PC-3 (cell line): ENCODE data around the gene TMEM256.

ENCODE experiments used
- EZH2 ChIP-seq: fragments of 300-600 bp; sonication (generic); IDR thresholded peaks from one replicate; pipeline ENCODE4 v1.6.1; 2017; ENCODE audit warnings: antibody characterized with exemption, mild to moderate bottlenecking, low read length; ENCODE audit not compliant: unreplicated experiment
- TF ChIP-seq, protein P1 (sequence below): fragments of 300-600 bp; sonication (generic); conservative IDR thresholded peaks from 2 replicates; pipeline ENCODE4 v1.5.1; 2017; ENCODE audit warnings: antibody characterized with exemption, low read depth, mild to moderate bottlenecking, low read length

DNA sequence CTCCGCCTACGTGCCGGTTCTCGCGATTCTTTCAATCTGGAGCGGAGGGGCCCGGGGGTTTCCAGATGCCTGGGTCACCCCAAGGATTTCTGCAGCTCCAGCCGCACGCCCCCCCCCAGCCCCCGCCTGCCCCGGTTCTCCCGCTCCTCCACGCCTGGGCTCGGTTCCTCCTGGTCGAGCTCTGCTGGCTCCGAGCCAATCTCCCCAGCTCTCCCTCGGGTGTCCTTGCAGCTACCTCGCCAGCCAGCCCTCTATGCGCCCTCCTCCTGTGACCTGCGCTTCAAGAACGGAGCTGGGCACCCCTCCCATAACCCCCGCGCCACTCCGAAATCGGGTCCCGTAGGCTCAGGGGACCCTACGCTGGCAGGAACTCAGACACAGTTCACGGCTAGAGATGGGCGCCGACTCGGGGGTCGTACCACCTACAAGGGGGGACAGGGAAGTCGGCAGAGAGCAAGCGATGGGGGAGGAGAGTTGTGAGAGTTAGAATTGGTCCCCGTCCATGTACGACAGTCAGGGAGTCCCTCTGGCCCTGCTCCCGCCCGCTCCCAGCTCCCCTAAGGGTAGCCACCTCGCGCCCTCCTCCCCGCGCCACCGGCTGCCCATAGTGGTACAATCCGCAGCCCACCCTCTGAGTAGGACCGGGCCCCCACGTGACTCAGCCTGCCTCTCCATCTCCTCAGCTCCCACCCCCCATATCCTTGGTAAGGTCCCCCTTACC is 36.4 kb upstream of the TMEM256 start:
- TF ChIP-seq, protein P1, sequence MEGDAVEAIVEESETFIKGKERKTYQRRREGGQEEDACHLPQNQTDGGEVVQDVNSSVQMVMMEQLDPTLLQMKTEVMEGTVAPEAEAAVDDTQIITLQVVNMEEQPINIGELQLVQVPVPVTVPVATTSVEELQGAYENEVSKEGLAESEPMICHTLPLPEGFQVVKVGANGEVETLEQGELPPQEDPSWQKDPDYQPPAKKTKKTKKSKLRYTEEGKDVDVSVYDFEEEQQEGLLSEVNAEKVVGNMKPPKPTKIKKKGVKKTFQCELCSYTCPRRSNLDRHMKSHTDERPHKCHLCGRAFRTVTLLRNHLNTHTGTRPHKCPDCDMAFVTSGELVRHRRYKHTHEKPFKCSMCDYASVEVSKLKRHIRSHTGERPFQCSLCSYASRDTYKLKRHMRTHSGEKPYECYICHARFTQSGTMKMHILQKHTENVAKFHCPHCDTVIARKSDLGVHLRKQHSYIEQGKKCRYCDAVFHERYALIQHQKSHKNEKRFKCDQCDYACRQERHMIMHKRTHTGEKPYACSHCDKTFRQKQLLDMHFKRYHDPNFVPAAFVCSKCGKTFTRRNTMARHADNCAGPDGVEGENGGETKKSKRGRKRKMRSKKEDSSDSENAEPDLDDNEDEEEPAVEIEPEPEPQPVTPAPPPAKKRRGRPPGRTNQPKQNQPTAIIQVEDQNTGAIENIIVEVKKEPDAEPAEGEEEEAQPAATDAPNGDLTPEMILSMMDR = no peak
- no peak for TF ChIP-seq EZH2
